Measurements from ENCODE around the gene BRI3. TPM values are rescaled to one million over a fixed set of nuclear protein-coding genes. Genes with fewer than 3 reads are reported as not detected.

The BRI3 gene
- total and polyA plus RNA-seq, 10 of the 15 experiments (the other 5 are each of a cell fraction or from before 2014, with no cell fraction given): 4.5 to 56.3 (median 21.5) TPM

- peaks cover 5 to 15% of the 10 kb centered on the region in 2 experiments for H3K36me3 ChIP-seq (ENCODE audit: control insufficient read depth in 2 of 2, insufficient read depth in 2 of 2, low read length in 1 of 2)
- 83% methylated on average over 17 of the region's 19 CpGs for WGBS (ENCODE audit: insufficient coverage, insufficient replicate concordance, low lambda C conversion rate, missing lambda C conversion rate)
- DNase-seq (ENCODE audit: low read depth, low spot score): no peak
- H4K20me1 ChIP-seq (ENCODE audit: control insufficient read depth, insufficient read depth): no peaks in the 10 kb centered on the region
- TF ChIP-seq, protein P1, sequence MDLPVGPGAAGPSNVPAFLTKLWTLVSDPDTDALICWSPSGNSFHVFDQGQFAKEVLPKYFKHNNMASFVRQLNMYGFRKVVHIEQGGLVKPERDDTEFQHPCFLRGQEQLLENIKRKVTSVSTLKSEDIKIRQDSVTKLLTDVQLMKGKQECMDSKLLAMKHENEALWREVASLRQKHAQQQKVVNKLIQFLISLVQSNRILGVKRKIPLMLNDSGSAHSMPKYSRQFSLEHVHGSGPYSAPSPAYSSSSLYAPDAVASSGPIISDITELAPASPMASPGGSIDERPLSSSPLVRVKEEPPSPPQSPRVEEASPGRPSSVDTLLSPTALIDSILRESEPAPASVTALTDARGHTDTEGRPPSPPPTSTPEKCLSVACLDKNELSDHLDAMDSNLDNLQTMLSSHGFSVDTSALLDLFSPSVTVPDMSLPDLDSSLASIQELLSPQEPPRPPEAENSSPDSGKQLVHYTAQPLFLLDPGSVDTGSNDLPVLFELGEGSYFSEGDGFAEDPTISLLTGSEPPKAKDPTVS (IDR thresholded peaks at IDR 0.05; ENCODE audit: low read depth, low read length): no peak
- no peak for TF ChIP-seq TCF12 (IDR thresholded peaks at IDR 0.05; ENCODE audit: low read depth, low read length)
- no peak for TF ChIP-seq SIX5 (IDR thresholded peaks at IDR 0.05; ENCODE audit: low read depth, low read length, severe bottlenecking)
- TF ChIP-seq, protein P2, sequence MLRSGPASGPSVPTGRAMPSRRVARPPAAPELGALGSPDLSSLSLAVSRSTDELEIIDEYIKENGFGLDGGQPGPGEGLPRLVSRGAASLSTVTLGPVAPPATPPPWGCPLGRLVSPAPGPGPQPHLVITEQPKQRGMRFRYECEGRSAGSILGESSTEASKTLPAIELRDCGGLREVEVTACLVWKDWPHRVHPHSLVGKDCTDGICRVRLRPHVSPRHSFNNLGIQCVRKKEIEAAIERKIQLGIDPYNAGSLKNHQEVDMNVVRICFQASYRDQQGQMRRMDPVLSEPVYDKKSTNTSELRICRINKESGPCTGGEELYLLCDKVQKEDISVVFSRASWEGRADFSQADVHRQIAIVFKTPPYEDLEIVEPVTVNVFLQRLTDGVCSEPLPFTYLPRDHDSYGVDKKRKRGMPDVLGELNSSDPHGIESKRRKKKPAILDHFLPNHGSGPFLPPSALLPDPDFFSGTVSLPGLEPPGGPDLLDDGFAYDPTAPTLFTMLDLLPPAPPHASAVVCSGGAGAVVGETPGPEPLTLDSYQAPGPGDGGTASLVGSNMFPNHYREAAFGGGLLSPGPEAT (IDR thresholded peaks at IDR 0.05; ENCODE audit: low read depth): no peak
- TF ChIP-seq CHD1 (IDR thresholded peaks at IDR 0.05; ENCODE audit: low read depth, low read length): no peak
- no peak for TF ChIP-seq POU2F2 (IDR thresholded peaks at IDR 0.05; ENCODE audit: borderline replicate concordance, low read depth, low read length)
- TF ChIP-seq IKZF1 (conservative IDR thresholded peaks at IDR 0.05): no peak
- TF ChIP-seq SMC3 (IDR thresholded peaks at IDR 0.05; ENCODE audit: borderline replicate concordance, low read length): no peak
- no peak for TF ChIP-seq STAT1 (conservative IDR thresholded peaks at IDR 0.05)
- no peak for TF ChIP-seq FOXM1 (IDR thresholded peaks at IDR 0.05; ENCODE audit: low read depth, low read length)
- TF ChIP-seq SP1 (IDR thresholded peaks at IDR 0.05; ENCODE audit: low read depth, low read length): no peak
- no peak for TF ChIP-seq JUND (IDR thresholded peaks at IDR 0.05; ENCODE audit: low read depth, low read length)
- TF ChIP-seq ZNF24 (IDR thresholded peaks at IDR 0.05): no peak
- CTCF ChIA-PET: interaction anchor here (2.6 kb wide), 1 partner anchor 106 kb away, joined by 28 read pairs; the partner anchor contains the start of gene BAIAP2L1
- BruUV-seq (replicated peaks): no TSS peak
- in situ Hi-C loops (cut with MboI): loop anchor here (5.0 kb wide), 2 partner anchors 112 to 547 kb away; no protein-coding TSS in a partner anchor
- H3K27ac ChIP-seq (ENCODE audit: control insufficient read depth, insufficient read depth): no peak overlapping the region
- POLR2A ChIA-PET: no interaction called here
- H3K9ac ChIP-seq (ENCODE audit: control insufficient read depth, insufficient read depth, low read length): no peak overlapping the region
- ATAC-seq: no peak
- H3K9me3 ChIP-seq (replicated peaks; ENCODE audit: control insufficient read depth, insufficient read depth, low read length): no peaks in the 10 kb centered on the region
- no peak overlapping the region for H3K4me3 ChIP-seq
- FAIRE-seq: no peak
- no peak overlapping the region for H2AFZ ChIP-seq (ENCODE audit: control insufficient read depth, low read depth, low read length)
- H3K27me3 ChIP-seq (replicated peaks in 1 of 2; ENCODE audit: control insufficient read depth in 2 of 2, insufficient read depth in 2 of 2, low read length in 1 of 2): no peaks in the 10 kb centered on the region
- intact Hi-C loops (cut with micrococcal nuclease; ENCODE audit: unreplicated experiment): loop anchor here (1.0 to 5.0 kb wide), 2 partner anchors 106 to 547 kb away; partner anchors contain the start of gene BAIAP2L1
- SMC1A ChIA-PET (ENCODE audit: uncharacterized antibody, unreplicated experiment): interaction anchor here (2.1 kb wide), 1 partner anchor 106 kb away, joined by 17 read pairs; the partner anchor contains the start of gene BAIAP2L1
- H3K4me1 ChIP-seq (ENCODE audit: control insufficient read depth, insufficient read depth, low read length): no peaks in the 10 kb centered on the region
- no peaks in the 10 kb centered on the region; the same call in 1 of the 2 replicates for H3K79me2 ChIP-seq (ENCODE audit: control insufficient read depth, insufficient read depth, low read length)
- RAD21 ChIA-PET (ENCODE audit: unreplicated experiment): no interaction called here
- no peak overlapping the region for H3K4me2 ChIP-seq (ENCODE audit: control insufficient read depth, insufficient read depth)
Observed at GRCh38 chr7:98295467-98296192, 14.1 kb downstream of the BRI3 start.

Measured in GM12878 (cell line).